Cerebellar cortex (tissue), 1 donor: ENCODE results near the gene MSMP.
A peak's percentile ranks its signal among the peaks of the same experiment; 100 is the strongest.

Experiments used
- DNase-seq: peaks from one replicate; pipeline ENCODE4 v3.0.0-alpha.2; 2015; ENCODE audit warnings: low spot score

MSMP gene

GRCh38 chr9:35771534-35771933 lies 17.5 kb upstream of the MSMP start:
- peak; percentile 58 for DNase-seq

- peak; percentile 97 for DNase-seq
These were observed 17.0 kb upstream of the MSMP start for GRCh38 chr9:35771075-35771433.

GRCh38 chr9:35769763-35770162 lies 15.7 kb upstream of the MSMP start:
- DNase-seq, result no peak

- no peak for DNase-seq
These were observed 13.4 kb upstream of the MSMP start for GRCh38 chr9:35767458-35767857.

GRCh38 chr9:35766997-35767396 lies 12.9 kb upstream of the MSMP start:
- no peak for DNase-seq

- no peak for DNase-seq
These were observed 9.7 kb upstream of the MSMP start for GRCh38 chr9:35763803-35764202.

- DNase-seq, result no peak
These were observed 9.1 kb upstream of the MSMP start for GRCh38 chr9:35763181-35763580.

GRCh38 chr9:35760651-35761050 lies 6.6 kb upstream of the MSMP start:
- no peak for DNase-seq

GRCh38 chr9:35759795-35760194 lies 5.7 kb upstream of the MSMP start:
- DNase-seq, result no peak

- no peak for DNase-seq
These were observed 4.5 kb upstream of the MSMP start for GRCh38 chr9:35758475-35759050.

- no peak for DNase-seq
These were observed 3.8 kb upstream of the MSMP start for GRCh38 chr9:35757892-35758275.

- DNase-seq, result peak; percentile 79
These were observed 3.3 kb upstream of the MSMP start for GRCh38 chr9:35757226-35757891.

- DNase-seq, result peak; percentile 69
These were observed 2.5 kb upstream of the MSMP start for GRCh38 chr9:35756275-35757225.

- no peak for DNase-seq
These were observed 995 bp upstream of the MSMP start for GRCh38 chr9:35755071-35755470.

GRCh38 chr9:35753466-35753865 lies 610 bp downstream of the MSMP start:
- DNase-seq, result no peak

- DNase-seq, result no peak
These were observed 3.9 kb downstream of the MSMP start for GRCh38 chr9:35750256-35750531.

GRCh38 chr9:35749515-35750255 lies 4.4 kb downstream of the MSMP start:
- DNase-seq, result peak; percentile 75

GRCh38 chr9:35748858-35749514 lies 5.1 kb downstream of the MSMP start, which contains the start of the genes GBA2 and RGP1:
Gene GBA2 (minus strand): TSS chr9:35749228. CDS start chr9:35748704, 524 bp downstream.
Gene RGP1 (plus strand): TSS chr9:35749287. CDS start chr9:35749756, 469 bp downstream.
- DNase-seq, result peak; percentile 81

GRCh38 chr9:35748242-35748857 lies 5.7 kb downstream of the MSMP start:
- no peak for DNase-seq

- no peak for DNase-seq
These were observed 7.5 kb downstream of the MSMP start for GRCh38 chr9:35746583-35746982.

GRCh38 chr9:35745569-35745968 lies 8.5 kb downstream of the MSMP start:
- no peak for DNase-seq
